Lung (tissue), 12 donors: Measurements from ENCODE around the gene ADAMTS9. TPM values are rescaled to one million over a fixed set of nuclear protein-coding genes. Genes with fewer than 3 reads are reported as not detected.

Experiments
- ATAC-seq: fragments of 200-7000 bp; cut with Tn5 transposase; one replicate; pipeline ENCODE4 v1.9.1; 2020; ENCODE audit warnings: moderate number of reproducible peaks; ENCODE audit not compliant: insufficient read depth, low FRiP score
- DNase-seq, 3 donors: peaks; one replicate each; pipeline ENCODE4 v3.0.0-alpha.2; 2013 to 2017
- H3K27ac ChIP-seq, 2 donors: one replicate each; pipeline ENCODE4 v1.5.1; 2013; ENCODE audit warnings: mild to moderate bottlenecking in 2 of 2, moderate library complexity in 2 of 2, control low read depth in 1 of 2, inconsistent platforms in 1 of 2, low read depth in 1 of 2, low read length in 1 of 2
- H3K27me3 ChIP-seq, 3 donors: one replicate each; pipeline ENCODE4 v1.5.1; 2013; ENCODE audit warnings: low read length in 2 of 3; ENCODE audit not compliant: control insufficient read depth in 3 of 3, insufficient read depth in 3 of 3
- H3K36me3 ChIP-seq, 4 donors: one replicate each; pipeline ENCODE4 v1.5.1; 2013; ENCODE audit warnings: low read length in 4 of 4, mild to moderate bottlenecking in 1 of 4, moderate library complexity in 1 of 4; ENCODE audit not compliant: control insufficient read depth in 4 of 4, insufficient read depth in 4 of 4
- H3K4me1 ChIP-seq, 5 donors: one replicate each; pipeline ENCODE4 v1.5.1; 2013; ENCODE audit warnings: low read length in 5 of 5, mild to moderate bottlenecking in 2 of 5, moderate library complexity in 1 of 5; ENCODE audit not compliant: control insufficient read depth in 5 of 5, insufficient read depth in 5 of 5
- H3K4me3 ChIP-seq: one replicate; pipeline ENCODE4 v1.5.1; 2013; ENCODE audit warnings: mild to moderate bottlenecking, control low read depth, moderate library complexity
- H3K9ac ChIP-seq, 2 donors: one replicate each; pipeline ENCODE4 v1.5.1; 2013; ENCODE audit warnings: low read length in 2 of 2, control low read depth in 1 of 2; ENCODE audit not compliant: insufficient read depth in 1 of 2
- H3K9me3 ChIP-seq, 4 donors: one replicate each; pipeline ENCODE4 v1.5.1; 2013; ENCODE audit warnings: low read length in 3 of 4, mild to moderate bottlenecking in 1 of 4, moderate library complexity in 1 of 4; ENCODE audit not compliant: control insufficient read depth in 4 of 4, insufficient read depth in 3 of 4
- CTCF ChIP-seq: IDR thresholded peaks from 2 replicates; pipeline ENCODE4 v1.5.1; 2012; ENCODE audit warnings: mild to moderate bottlenecking; ENCODE audit errors: control extremely low read depth, extremely low read depth
- WGBS, 2 donors: extraction: QIAGEN DNeasy Blood & Tissue Kit; methylation state at CpG; one replicate each; pipeline ENCODE4 v1.1.7; 2013; 5-methylcytosine and 5-hydroxymethylcytosine counted together
- polyA plus RNA-seq, 2 donors: library from polyadenylated mRNA; stranded (reverse); fragments of 200-250 nt; gene quantifications; one replicate each; pipeline ENCODE4 v1.2.1, GENCODE V29; 2013
- total RNA-seq, 2 donors: library from RNA; depleted of rRNA in 1 of 2; stranded (reverse); fragments of >200 nt in 1 of 2; gene quantifications; one replicate each; pipeline ENCODE4 v1.2.1, GENCODE V29; 2014 to 2021
- donor health status: control.
- donor health status: control.
- donor health status: Bipolar disorder and iron deficiency.
- donor health status: healthy.
- donor health status: DM: yes; HTN: yes; CAD: no.

ADAMTS9 gene
- total and polyA plus RNA-seq, 4 donors: 29.9 to 75.6 (median 42.9) TPM

- Histone ChIP-seq H3K27ac (no peak overlapping the region), H3K9me3 (no peaks in the 10 kb centered on the region), H3K36me3 (peaks cover 0 to 40% (median 12%) of the 10 kb centered on the region in 4 donors), H3K9ac (no peak overlapping the region), H3K4me3 (no peak overlapping the region), H3K27me3 (no peaks in the 10 kb centered on the region), H3K4me1 (peaks cover 0 to 62% (median 2%) of the 10 kb centered on the region in 5 donors)
- 66 to 74% methylated on average over 7 of the region's 7 CpGs for WGBS, 2 donors
- ATAC-seq (no peak), DNase-seq (peak; percentile 84 to 97 (median 97))
- TF ChIP-seq CTCF: no peak
Observed at GRCh38 chr3:64554096-64554920, 133.5 kb downstream of the ADAMTS9 start.

- TF ChIP-seq CTCF: no peak
- Histone ChIP-seq H3K4me1 (peaks cover 0 to 67% (median 8%) of the 10 kb centered on the region in 5 donors), H3K27me3 (no peaks in the 10 kb centered on the region), H3K36me3 (peaks cover 0 to 37% (median 12%) of the 10 kb centered on the region in 4 donors), H3K9ac (no peak overlapping the region), H3K27ac (no peak overlapping the region), H3K4me3 (no peak overlapping the region), H3K9me3 (no peaks in the 10 kb centered on the region)
- ATAC-seq (no peak), DNase-seq (peak in 1 of 3 donors; percentile 65)
- WGBS, 2 donors: 57 to 72% methylated on average over 2 of the region's 2 CpGs
Observed at GRCh38 chr3:64552966-64553365, 134.8 kb downstream of the ADAMTS9 start.

GRCh38 chr3:64552160-64552559, 135.6 kb downstream of the ADAMTS9 start:
- Histone ChIP-seq H3K27me3 (no peaks in the 10 kb centered on the region), H3K9me3 (no peaks in the 10 kb centered on the region), H3K9ac (no peak overlapping the region), H3K4me3 (no peak overlapping the region), H3K27ac (no peak overlapping the region), H3K4me1 (peaks cover 0 to 75% (median 8%) of the 10 kb centered on the region in 5 donors), H3K36me3 (peaks cover 0 to 32% (median 10%) of the 10 kb centered on the region in 4 donors)
- no peak for TF ChIP-seq CTCF
- no peak for ATAC-seq
- WGBS, 2 donors: 82 to 86% methylated on average over 2 of the region's 2 CpGs
- DNase-seq: no peak
